OCI-M2 (cell line): ENCODE data around the gene PLEKHG4B.
"Not testable (repeated sequence)": the region's sequence is repeated elsewhere in the genome, so short reads cannot be mapped to it uniquely, and the experiment has no call there.

Source experiments
- DNase-seq: peaks from one replicate; lab custom pipeline; 2025; ENCODE audit not compliant: unreplicated experiment; lab: John Stamatoyannopoulos, UW

Gene PLEKHG4B, protein sequence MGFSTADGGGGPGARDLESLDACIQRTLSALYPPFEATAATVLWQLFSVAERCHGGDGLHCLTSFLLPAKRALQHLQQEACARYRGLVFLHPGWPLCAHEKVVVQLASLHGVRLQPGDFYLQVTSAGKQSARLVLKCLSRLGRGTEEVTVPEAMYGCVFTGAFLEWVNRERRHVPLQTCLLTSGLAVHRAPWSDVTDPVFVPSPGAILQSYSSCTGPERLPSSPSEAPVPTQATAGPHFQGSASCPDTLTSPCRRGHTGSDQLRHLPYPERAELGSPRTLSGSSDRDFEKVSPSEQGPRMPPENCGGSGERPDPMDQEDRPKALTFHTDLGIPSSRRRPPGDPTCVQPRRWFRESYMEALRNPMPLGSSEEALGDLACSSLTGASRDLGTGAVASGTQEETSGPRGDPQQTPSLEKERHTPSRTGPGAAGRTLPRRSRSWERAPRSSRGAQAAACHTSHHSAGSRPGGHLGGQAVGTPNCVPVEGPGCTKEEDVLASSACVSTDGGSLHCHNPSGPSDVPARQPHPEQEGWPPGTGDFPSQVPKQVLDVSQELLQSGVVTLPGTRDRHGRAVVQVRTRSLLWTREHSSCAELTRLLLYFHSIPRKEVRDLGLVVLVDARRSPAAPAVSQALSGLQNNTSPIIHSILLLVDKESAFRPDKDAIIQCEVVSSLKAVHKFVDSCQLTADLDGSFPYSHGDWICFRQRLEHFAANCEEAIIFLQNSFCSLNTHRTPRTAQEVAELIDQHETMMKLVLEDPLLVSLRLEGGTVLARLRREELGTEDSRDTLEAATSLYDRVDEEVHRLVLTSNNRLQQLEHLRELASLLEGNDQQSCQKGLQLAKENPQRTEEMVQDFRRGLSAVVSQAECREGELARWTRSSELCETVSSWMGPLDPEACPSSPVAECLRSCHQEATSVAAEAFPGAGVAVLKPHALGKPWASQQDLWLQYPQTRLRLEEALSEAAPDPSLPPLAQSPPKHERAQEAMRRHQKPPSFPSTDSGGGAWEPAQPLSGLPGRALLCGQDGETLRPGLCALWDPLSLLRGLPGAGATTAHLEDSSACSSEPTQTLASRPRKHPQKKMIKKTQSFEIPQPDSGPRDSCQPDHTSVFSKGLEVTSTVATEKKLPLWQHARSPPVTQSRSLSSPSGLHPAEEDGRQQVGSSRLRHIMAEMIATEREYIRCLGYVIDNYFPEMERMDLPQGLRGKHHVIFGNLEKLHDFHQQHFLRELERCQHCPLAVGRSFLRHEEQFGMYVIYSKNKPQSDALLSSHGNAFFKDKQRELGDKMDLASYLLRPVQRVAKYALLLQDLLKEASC (N-terminal part only)

DNA sequence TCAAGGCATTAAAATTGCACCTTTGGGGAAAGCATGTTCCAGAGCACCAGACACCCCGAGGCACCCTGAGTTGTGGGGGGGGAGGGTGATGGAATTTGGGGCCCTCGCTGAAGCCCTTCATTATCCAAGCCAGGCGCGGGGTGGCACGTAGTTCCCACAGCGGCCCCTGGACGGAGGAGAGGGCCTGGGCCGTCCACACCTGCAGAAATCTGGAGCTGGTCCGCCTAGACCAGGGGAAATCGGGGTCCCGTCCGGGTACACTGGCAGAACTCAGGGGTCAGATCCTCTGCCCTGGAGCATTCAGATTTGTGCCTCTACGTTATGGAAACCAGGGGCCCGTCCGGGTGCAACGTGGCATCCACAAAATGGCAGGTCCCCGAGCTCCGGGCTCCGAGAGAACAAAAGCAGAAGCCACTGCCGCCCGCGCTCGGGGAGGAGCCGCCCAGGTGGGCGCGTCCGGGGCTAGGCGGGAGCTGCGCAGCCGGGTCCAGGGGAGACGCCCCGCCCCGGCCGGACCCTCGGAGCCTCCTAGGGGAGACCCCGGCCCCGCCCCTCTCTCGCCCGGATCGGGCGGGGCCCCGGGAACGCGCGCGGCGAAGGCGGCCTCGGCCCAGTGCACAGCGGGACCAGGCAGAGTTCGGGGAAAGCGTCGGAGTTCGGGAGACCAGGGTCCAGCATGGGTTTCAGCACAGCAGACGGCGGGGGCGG, at the start of gene PLEKHG4B:
Gene PLEKHG4B (plus strand): TSS at position 613 of the 708 bp plus-strand sequence. CDS start 64 bp downstream, at position 677.
- DNase-seq, result no peak

DNA sequence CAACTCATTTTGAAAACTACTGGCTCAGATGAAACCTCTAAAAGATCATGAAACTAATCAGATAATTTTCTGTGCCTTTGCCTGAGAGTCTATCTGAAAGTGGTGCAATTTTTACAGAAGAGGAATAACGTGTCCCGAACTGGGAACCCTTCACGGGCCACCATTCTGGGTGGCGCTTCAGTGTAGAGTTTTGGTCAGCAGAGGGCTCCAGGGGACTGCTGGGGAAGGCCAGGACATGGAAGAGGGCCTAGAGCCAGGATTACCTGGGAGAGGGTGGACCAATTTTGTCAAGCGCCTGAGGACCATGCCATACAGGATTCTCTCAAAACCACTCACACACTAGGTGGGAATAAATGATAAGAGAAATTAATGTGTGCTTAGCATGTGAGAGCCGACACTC, 49.7 kb upstream of the PLEKHG4B start:
- no peak for DNase-seq

DNA sequence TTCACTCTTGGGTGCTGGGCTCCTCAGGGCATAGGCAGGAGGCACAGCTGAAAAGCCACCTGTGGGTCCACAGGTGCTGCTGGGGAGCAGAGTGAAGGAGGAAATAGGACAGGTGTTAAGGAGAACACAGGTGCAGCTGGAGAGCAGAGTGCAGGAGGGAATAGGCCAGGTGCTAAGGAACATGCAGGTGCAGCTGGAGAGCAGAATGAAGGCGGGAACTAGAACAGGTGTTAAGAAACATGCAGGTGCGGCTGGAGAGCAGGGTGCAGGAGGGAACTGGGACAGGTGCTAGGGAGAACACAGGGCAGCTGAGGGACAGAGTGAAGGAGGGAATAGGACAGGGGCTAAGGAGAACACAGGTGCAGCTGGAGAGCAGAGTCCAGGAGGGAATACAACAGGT, 43.8 kb upstream of the PLEKHG4B start:
- no peak for DNase-seq

DNA sequence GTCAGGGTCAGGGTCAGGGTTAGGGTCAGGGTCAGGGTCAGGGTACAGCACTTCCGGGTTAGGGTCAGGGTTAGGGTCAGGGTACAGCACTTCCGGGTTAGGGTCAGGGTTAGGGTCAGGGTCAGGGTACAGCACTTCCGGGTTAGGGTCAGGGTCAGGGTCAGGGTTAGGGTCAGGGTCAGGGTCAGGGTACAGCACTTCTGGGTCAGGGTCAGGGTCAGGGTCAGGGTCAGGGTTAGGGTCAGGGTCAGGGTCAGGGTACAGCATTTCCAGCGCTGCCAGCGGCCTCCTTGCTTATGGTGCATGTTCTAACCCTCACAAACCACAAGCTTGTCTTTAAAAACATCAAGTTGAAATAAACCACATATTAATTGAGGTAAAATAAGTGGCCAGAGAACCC, 42.4 kb upstream of the PLEKHG4B start:
- DNase-seq, result not testable (repeated sequence)

DNA sequence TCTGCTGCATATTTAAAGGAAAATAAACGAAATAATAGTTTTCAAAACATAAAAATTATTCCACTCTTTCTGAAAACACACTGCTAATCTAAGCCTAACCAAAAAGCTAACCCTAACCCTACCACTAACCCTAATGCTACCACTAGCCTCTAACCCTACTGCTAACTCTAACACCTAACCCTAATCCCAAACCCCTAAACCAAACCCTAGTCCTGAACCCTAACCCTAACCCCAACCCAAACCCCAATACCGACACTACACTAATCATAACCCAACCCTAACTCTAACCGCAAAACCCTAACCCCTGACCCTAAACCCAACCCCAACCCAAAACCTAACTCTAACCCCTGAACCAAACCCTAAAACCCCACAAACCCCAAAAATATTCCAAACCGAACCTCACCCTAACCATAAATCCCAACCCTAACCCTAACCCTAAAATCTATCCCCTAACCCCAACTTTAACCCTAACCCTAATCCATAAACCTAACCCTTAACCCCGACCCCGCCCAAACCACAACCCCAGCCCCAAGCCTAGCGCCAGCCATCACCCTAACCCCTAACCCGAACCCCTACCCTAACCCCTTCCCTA, 41.9 kb upstream of the PLEKHG4B start:
- DNase-seq, result no peak

DNA sequence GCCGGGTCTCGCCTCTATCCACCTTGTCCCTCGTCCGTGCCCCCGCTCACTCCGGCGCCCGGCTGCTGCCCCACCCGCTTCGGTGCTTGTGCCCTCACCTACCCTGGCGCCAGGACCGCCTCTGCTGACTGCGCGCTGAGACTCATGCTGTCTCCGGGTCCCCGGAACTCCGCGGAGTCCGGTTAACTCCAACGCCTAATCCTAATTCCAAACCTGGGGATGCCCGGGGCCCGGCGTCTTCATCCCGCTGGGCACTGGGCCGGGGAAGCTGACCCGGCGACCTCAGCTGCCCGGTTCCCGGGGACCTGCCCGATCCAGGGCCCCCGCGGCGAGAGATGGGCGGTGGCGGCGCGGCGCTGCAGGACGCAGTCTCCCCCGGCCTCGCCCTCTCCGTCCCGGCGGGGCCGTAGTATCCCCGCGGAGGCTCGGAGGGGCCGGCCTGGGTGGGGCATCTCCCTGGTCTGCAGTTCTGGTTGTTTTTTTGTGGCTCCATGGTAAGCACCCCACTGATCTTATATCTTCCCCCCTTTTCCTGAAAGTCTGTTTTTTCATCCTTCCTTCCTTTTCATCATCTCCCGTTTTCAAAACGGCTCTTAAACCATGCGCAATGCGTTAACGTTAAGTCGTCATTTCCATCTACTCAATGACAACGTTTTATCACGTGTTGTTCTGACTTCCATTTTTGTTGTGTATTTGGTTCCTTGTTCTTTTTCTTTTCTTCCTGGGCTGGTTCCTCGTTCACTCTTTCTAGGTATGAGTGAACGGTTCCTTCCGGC, 41.1 kb upstream of the PLEKHG4B start:
- DNase-seq, result no peak

DNA sequence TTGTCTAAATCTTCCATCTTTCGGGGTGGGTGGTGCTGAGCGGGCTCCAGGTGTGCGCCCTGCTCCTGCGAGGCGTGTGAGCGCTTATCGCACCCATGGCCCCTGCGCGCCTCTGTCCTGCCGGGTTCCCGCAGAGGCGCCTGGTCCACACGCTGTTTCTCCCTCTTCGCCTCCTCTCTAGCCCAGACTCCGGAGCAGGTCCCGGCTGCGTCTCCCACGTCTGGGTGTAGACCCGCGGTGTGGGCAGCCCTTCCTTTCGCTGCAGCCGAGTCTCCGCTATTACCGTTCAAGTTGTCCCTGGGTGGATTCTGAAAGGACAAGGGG, 40.5 kb upstream of the PLEKHG4B start:
- DNase-seq, result no peak

DNA sequence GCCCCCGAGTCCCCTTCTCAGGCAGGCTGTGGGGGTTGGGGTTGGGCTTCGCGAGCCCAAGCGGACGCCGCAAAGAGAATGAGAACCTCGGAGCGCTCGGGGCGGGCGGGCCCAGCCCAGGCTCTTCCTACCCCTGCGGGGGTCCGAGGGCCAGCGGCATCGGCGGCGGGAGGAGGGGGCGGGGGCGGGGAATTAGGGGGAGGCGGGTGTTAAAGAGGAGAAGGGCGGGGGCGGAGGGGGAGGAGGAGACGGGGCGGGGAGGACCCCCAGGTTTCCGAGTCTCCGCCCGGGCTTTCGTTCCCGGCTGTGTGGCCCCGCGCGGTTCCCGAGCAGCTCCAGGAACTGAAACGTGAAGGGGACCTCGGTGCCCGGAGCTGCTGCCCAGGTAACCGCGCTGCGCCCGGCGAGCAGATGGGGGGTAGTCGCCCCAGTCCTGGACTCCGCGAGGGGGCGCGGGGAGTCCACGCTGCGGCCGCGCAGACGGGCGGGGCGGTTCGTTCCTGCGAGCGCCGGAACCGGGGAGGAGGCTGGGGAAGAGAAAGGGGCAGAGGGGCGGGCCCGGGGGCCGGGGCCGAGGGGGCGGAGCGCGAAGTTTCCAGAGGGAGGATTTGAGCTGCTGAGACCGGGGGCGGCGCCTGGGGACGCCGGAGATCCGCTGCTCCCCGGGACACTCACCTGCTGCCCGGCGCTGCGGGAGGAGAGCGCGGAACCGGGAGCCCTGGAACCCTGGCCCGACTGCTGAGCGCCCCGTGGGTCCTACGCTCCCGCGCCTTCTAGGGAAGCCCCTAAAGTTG, 38.4 kb upstream of the PLEKHG4B start:
- DNase-seq, result no peak

DNA sequence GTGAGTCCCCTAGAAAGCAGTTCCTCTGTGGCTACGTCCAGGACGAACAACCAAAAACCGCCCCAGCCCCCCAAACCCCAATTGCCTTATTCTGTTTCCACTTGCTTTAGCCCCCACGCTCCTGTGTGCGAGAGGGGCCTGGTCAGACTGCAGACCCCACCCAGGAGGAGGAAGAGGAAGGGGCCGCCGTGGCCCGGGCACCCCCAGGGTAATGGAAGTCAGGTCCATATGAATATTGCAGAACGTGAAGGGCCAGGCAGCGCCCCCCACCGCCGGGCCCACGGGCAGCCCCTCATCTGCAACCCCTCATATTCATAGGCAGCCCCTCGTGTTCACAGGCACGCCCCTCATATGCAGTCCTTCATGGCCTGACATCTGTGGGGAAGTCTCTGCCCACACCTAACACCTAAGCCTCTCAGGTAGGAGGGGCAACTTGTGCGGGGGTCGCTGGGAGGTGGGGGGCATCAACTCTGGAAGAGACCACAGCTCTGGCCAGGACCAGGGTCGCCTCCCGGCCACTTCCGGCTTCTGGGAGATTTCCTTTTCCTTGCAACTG, 37.7 kb upstream of the PLEKHG4B start:
- no peak for DNase-seq

DNA sequence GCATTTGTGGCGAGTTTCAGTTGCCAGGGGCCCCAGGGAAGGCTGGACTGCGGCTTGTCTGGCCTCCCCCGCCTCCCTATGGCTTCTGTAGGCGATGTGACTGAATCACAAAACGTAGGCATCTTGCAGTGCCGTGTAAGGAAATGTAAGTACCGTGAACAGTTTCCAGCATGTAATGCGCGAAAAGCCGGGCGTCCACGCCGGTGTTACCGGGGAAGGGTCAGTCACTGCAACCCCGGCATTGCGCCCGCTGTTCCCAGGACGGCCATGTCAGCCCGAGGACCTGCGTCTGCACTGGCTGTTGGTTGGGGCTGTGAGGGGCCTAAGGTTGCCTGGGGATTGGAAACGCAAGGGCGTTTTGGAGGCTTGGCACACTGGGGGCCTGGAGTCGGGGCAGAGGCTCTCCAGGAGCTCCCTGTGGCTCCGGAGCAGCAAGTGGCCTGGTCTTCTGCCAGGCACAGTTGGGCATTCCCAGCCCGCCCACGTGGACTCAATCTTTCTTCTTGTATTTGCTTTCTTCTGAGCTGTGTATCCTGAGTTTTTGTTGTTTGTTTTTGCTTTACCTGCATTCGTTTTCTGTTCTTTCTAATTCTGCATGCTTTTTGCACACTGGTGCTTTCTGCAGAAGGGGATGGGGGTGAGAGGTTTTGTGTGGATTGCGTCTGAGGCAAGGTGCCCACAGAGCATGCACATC, 36.9 kb upstream of the PLEKHG4B start:
- no peak for DNase-seq

DNA sequence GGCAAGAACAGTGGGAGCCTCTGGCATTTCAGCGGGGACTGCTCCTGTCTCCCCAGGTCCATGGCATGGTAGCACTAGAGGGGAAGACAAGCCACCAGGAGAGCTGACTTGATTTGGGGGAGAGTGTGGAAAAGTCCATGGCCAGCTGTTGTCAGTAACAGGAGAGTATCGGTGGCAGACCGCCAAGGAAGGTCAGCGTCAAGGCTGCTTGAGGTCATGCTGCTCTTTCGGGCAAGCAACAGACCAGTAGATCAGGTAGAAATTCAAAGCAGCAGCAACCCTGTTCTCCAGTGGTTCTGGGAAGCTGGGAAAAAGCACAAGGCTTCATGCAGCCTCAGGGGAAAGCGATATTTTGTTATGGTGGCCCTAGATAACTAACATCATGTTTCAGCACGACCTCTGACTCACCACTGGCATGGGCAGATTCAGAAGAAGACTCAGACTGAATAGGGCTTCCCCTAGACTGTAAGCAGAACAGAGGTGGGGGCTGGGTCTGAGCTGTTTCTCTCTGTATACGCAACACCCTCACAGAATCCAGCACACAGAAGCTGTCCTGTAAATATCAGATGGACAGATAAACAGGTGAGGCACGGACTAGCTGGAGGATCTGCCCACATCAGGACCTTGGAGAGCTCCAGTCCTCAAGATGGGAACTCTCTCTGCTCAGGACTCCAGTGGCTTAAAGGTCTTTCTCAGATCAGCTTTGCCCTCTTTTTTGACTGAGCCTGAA, 35.2 kb upstream of the PLEKHG4B start:
- no peak for DNase-seq

DNA sequence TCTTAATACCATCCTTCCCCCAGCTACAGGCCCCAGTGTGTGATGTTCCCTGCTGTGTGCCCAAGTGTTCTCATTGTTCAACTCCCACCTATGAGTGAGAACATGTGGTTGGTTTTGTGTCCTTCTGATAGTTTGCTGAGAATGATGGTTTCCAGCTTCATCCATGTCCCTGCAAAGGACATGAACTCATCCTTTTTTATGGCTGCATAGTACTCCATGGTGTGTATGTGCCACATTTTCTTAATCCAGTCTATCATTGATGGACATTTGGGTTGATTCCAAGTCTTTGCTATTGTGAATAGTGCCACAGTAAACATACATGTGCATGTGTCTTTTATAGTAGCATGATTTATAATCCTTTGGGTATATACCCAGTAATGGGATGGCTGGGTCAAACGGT, 31.7 kb upstream of the PLEKHG4B start:
- DNase-seq, result not testable (repeated sequence)

DNA sequence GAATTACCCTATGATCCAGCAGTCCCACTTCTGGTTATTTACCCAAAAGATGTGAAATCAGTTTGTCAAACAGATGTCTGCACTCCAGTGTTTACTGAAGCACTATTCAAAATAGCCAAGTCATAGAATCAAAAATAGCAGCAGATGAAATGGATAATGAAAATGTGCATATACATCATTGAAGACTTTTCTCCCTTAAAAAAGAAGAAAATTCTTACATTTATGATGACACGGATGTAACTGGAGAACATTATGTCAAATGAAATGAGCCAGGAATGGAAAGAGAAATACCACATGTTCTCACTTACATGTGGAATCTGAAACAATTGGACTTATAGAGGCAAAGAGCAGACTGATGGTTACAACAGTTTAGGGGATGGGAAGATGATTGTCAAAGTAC, 21.5 kb upstream of the PLEKHG4B start:
- no peak for DNase-seq

DNA sequence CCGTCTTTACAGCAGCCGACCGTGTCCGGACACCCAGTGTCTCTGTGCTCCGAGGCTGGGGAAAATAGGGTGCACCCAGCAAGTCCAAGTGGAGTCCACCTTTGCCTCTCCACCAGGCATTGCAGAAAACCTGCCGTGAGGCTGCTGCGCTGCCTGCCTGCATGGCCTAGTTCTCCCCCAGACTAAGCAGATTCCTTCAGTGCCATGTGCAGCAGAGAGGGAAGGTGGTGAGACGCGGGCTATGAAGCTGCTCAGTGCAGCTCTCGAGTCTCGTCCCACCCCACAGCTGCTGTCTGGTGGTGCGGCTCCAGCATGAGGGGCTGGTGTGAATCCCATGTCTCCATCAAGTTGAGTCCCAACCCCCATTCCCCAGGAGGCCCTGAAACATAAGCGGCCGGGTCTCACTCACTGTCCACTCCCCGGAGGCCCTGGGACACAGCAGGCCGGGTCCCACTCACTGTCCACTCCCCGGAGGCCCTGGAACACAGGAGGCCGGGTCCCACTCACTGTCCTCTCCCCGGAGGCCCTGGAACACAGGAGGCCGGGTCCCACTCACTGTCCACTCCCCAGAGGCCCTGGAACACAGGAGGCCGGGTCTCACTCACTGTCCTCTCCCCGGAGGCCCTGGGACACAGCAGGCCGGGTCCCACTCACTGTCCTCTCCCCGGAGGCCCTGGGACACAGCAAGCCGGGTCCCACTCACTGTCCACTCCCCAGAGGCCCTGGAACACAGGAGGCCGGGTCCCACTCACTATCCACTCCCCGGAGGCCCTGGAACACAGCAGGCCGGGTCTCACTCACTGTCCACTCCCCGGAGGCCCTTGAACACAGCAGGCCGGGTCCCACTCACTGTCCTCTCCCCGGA, 19.4 kb upstream of the PLEKHG4B start:
- DNase-seq, result not testable (repeated sequence)

DNA sequence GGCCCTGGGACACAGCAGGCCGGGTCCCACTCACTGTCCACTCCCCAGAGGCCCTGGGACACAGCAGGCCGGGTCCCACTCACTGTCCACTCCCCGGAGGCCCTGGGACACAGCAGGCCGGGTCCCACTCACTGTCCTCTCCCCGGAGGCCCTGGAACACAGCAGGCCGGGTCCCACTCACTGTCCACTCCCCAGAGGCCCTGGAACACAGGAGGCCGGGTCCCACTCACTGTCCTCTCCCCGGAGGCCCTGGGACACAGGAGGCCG, 18.9 kb upstream of the PLEKHG4B start:
- DNase-seq, result not testable (repeated sequence)

DNA sequence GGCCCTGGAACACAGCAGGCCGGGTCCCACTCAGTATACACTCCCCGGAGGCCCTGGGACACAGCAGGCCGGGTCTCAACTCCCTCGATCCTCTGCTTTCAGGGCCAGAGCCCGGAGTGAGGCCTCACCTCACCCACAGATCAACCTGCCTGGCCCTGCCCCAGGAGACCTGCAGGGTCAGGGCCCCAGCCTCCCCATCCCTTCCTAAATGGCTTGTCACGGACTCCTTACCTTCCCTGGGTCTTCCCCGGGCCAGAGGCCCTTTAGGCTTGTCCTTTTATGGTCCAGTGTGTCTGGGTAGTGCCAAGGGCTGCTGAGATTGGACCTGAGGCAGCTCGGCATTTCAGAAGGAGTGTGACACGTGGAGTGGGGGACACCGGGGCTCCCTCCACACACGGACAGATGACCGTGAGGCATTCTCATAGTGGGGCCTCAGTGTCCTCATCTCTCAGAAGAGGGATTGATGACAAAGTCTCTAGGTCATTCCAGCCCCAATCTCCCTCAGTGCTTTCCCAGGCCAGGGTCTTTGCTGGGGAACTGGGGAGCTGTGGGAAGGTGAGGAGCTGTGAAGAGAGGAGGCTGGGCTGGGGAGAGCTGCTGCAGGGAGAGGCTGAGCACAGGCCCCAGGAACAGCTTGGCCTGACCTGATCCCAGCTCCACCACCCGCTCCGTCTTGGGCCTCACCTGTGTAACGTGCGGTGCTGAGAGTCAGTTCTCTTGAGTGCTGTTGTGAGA, 18.0 kb upstream of the PLEKHG4B start:
- DNase-seq, result no peak
